NCI-H526 treated with DMSO at 0.1 percent for 48 hours (cell line): ENCODE data around the gene TBCK.
"Not testable (repeated sequence)": the region's sequence is repeated elsewhere in the genome, so short reads cannot be mapped to it uniquely, and the experiment has no call there.

Experiments used
- DNase-seq: peaks from one replicate; lab custom pipeline; 2025; lab: John Stamatoyannopoulos, UW

Gene TBCK

GRCh38 chr4:106213291-106213690 lies 102.7 kb downstream of the TBCK start:
- DNase-seq, result not testable (repeated sequence)

DNA sequence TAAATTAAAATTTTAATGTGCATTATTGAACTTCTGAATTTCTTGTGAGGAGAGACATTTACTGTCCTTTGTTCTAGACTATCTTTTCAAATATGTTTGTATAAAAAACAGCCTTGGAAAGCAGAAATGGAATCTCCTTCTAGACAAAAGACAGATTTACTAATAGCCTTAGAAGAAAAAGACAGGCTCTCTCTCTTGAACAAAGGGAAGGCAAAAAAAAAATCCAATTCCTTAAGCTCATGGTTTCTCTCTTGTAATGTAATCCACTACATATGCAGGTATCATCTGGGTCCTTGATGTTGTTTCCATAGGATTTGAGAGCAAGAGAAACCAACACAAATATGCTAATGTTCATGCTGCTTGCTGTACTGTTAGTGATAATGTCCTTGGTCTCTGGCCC lies 106.0 kb downstream of the TBCK start:
- DNase-seq, result no peak

GRCh38 chr4:106208481-106209460 lies 107.2 kb downstream of the TBCK start:
- no peak for DNase-seq

DNA sequence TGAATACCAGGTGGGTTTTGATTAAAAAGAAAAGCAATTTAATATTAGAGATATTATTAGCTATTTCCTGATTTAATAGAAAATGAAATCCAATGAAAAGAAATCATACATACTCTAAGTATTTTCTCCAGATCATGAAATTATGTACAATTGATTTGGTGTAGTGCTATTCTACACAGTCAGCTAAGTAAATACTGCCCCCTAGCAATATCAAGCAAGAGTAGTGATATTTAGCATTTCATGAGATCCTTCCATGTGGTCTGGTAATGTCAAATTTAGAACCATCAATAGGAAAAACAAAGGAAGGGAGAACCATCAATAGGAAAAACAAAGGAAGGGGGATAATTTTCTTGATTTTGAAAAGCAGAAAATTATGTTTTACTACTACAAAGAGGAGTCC lies 114.6 kb downstream of the TBCK start:
- peak; percentile 21 for DNase-seq

- no peak for DNase-seq
Measured at GRCh38 chr4:106195435-106195950, 120.5 kb downstream of the TBCK start.

DNA sequence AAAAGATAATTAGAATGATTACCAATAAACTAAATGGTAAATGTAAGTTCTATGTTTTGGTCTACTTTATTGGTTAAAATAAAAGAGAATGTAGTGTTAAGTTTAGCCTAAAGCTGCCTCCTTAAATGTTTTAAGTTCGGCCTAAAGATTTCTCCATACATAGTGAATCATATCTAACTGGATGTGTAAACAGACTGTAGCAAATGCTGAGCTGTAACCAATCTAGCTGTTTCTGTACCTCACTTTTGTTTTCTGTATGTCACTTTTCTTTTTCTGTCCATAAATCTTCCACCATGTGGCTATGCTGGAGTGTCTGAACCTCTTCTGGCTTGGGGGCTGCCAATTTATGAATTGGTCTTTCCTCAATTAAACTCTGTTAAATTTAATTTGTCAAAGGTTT lies 121.2 kb downstream of the TBCK start:
- no peak for DNase-seq

GRCh38 chr4:106192131-106192530 lies 123.9 kb downstream of the TBCK start:
- DNase-seq, result no peak

- no peak for DNase-seq
Measured at GRCh38 chr4:106186201-106186600, 129.8 kb downstream of the TBCK start.

- DNase-seq, result no peak
Measured at GRCh38 chr4:106183551-106183950, 132.5 kb downstream of the TBCK start.

DNA sequence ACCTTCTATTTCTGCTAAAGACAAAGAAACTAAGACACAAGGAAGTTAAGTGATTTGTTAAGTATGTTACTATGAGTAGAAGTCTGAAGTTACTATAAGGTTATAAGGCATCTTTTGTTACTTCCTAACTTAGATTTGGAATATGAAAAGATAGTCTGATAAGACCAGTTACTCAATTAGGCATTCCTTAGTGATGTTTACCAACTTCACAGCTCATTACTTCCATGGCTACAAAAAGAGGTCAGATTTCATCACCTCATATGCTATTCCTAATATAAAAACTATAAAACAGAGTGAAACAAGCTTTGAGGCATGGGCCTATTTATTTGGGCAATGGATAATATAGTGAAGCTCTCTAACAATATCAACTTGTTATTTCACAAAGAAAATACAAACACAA lies 143.1 kb downstream of the TBCK start:
- DNase-seq, result no peak

DNA sequence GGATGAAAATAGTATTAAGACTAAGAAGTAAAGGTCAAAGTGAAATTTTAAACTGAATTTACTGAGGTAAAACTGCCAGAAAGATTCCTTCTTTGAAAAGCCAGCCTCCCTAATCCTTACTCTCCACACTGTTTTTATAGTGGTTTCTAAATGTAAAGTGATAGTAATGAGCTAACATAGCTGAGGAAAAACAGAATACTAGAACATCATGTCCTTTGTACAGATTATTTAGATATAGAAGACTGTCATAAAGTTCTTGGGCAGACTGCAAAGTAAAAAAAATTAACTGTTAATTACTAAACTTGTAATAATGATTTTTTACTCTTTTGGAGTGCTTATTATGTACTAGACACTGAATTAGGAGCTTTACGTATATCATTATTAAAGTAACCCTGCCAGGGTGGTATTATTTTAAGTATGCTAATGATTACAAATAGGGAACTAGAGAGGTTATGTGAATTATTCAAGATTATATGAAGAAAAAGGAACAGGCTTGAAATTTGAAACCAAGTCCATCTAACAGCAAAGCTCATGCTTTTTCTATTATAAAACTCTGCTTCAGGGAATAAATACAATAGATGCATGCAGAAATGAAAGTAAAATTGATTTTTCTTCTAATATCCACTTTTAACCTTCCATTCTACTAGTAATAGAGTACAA lies 150.5 kb downstream of the TBCK start:
- no peak for DNase-seq

DNA sequence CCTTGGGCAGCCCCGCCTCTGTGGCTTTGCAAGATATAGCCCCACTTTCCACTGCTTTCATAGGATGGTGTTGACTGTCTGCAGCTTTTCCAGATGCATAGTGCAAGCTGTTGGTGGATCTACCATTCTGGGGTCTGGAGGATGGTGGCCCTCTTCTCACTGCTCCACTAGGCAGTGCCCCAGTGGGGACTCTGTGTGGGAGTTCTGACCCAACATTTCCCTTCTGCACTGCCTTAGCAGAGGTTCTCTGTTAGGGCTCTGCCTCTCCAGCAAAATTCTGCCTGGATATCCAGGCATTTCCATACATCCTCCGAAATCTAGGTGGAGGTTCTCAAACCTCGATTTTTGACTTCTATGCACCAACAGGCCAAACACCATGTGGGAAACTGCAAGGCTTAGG lies 153.7 kb downstream of the TBCK start:
- no peak for DNase-seq

DNA sequence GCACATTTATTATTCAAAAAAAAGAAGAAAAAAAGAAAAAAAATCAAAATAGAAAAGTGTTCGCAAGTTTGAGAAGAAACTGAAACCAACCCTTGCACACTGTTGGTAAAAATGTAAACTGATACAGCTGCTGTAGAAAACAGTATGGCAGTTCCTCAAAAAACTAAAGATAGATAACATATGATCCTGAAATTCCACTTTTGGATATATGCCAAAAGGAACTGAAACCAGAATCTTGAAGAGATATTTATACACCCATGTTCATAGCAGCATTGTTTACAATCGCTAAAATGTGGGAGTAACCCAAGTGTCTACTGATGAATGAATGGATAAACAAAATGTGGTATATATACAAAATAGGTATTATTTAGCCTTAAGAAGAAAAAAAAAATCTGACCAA lies 155.4 kb downstream of the TBCK start:
- DNase-seq, result no peak

DNA sequence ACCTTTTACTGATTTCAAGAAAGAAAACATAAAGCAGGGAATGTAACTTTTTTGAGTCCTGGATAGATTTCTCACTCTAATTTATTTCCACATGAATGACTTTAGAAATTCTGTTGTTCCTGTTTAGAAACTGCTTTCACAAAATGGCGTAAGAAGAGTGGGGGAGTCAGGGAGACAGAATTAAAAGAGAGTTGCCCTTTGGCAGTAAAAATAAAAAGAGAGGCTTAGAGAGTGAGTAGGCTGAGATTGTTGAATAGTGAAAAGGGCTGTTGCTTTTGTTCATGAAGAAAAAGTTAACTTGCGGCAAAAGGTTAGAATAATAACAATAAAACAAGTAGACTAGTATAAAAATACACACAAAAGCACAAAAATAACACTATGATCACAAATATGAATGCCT lies 166.1 kb downstream of the TBCK start:
- no peak for DNase-seq

DNA sequence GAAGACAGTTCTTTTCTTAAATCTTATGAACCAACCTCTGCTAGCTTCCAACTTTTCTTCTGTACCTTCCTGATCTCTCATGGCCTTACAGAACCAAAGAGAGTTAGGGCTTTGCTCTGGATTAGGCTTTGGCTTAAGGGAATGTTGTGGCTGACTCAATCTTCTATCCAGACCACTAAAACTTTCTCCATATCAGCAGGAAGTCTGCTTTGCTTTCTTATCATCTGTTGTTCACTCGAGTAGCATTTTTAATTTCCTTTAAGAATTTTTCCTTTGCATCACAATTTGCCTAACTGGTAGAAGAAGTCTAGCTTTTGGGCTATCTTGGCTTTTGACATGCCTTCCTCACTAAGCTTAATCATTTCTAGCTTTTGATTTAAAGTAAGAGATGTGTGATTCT lies 167.0 kb downstream of the TBCK start:
- no peak for DNase-seq

DNA sequence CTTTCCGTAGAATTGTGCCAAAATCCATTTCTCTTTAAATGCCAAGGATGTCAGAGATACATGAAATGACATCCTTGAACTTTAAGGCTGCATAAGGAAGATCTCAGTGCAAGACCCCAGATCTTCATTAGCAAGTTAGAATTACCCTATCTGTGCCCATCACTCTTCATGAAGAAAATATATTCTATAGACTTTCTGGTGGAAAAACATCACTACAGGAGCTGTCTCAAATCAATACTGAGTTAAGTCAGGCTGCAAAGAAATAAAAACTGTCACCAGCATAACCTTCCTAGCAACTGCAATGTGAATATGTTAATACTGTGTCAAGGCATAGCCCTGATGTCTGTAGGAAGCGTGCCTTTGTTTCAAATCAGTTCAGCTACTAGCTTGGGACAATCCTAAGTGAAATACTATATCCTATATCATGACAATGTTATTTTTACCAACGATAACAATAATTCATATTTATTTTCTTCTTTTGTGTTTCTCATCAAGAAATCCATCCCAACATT lies 173.3 kb downstream of the TBCK start:
- no peak for DNase-seq

DNA sequence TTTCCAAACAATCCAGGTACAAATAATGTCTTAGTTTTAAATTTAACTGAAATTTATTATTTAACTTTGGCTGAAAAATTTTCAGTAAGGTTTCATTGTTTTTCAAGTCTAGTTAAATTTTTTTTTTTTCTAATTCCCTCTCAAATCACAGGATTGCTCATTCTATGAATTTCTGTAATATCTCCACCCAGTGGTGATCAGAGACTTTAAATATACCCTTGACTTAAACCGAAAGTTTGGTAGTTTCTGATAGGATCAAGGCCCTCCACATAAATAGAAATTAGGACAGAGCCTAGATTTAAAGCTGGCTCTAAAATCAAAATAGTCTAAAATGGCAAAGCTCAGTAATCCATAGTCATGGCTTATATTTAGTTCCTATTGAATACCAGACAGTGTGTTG lies 175.4 kb downstream of the TBCK start:
- no peak for DNase-seq

- no peak for DNase-seq
Measured at GRCh38 chr4:106136777-106137331, 179.2 kb downstream of the TBCK start.

- no peak for DNase-seq
Measured at GRCh38 chr4:106132045-106132444, 184.0 kb downstream of the TBCK start.

DNA sequence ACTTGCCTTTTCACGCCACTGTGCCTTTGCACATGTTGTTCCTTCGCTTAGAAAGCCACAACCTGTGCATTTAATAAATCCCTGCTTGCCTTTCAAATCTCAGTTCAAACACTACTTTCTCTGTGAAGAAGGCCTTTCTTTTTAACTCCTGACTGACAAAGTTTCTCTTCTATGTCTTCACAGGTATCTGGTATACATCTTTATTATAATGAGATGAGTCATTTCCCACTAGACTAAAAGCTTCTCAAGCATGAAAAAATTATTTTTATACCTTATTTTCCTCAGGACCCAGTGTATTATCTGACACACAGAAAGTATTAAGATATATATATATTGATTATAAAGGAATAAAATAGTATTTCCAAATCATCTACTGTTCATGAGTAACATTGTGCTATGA lies 189.9 kb downstream of the TBCK start:
- no peak for DNase-seq

GRCh38 chr4:106119949-106120555 lies 196.0 kb downstream of the TBCK start:
- DNase-seq, result not testable (repeated sequence)

GRCh38 chr4:106116025-106116424 lies 200.0 kb downstream of the TBCK start:
- no peak for DNase-seq
